ENCODE data around the gene UPP2.

- TF ChIP-seq CTCF (IDR thresholded peaks at IDR 0.05), result no peak
- no peak for TF ChIP-seq CREM (CRISPR knock-in tag; IDR thresholded peaks at IDR 0.05)
- no peak for TF ChIP-seq ZNF423 (CRISPR knock-in tag; IDR thresholded peaks at IDR 0.05)
- no peak for TF ChIP-seq TEAD4 (CRISPR knock-in tag; IDR thresholded peaks at IDR 0.05)
Measured at GRCh38 chr2:158124896-158125295, 23.2 kb downstream of the UPP2 start.

Data from WTC11 (cell line).